Testis (tissue), 3 donors: ENCODE data around the gene CRHR1. TPM values are rescaled to one million over a fixed set of nuclear protein-coding genes. Genes with fewer than 3 reads are reported as not detected.

ENCODE experiments used
- DNase-seq: peaks from one replicate; pipeline ENCODE4 v3.0.0-alpha.2; 2019
- H3K27ac ChIP-seq, 2 donors: fragments of 200-600 bp; sonication (generic); one replicate each; pipeline ENCODE4 v1.5.1; 2019
- H3K27me3 ChIP-seq: fragments of 200-600 bp; sonication (generic); one replicate; pipeline ENCODE4 v1.5.1; 2019
- H3K36me3 ChIP-seq: fragments of 200-600 bp; sonication (generic); one replicate; pipeline ENCODE4 v1.5.1; 2017; ENCODE audit warnings: low read depth; ENCODE audit errors: missing control alignments
- H3K4me1 ChIP-seq: fragments of 200-600 bp; sonication (generic); one replicate; pipeline ENCODE4 v1.5.1; 2019
- H3K4me3 ChIP-seq, 2 donors: fragments of 200-600 bp; sonication (generic); one replicate each; pipeline ENCODE4 v1.5.1; 2017 to 2019
- H3K9me3 ChIP-seq: fragments of 200-600 bp; sonication (generic); one replicate; pipeline ENCODE4 v1.5.1; 2017
- CTCF ChIP-seq, 3 experiments: fragments of 450-650 bp in 2 of 3; fragments of 200-600 bp in 1 of 3; sonication (generic) in 1 of 3; IDR thresholded peaks; one replicate each; pipeline ENCODE4 v1.5.1; 2016 to 2019; ENCODE audit warnings: antibody characterized with exemption in 3 of 3, mild to moderate bottlenecking in 2 of 3, moderate library complexity in 1 of 3
- POLR2A ChIP-seq: fragments of 450-650 bp; IDR thresholded peaks from one replicate; pipeline ENCODE4 v1.6.1; 2017; ENCODE audit warnings: antibody characterized with exemption, mild to moderate bottlenecking, moderate library complexity
- WGBS, 2 donors: methylation state at CpG; one replicate each; pipeline ENCODE4 v1.1.5; 2018; 5-methylcytosine and 5-hydroxymethylcytosine counted together
- intact Hi-C: fragments of 100-400 bp; cut with DNase I; formaldehyde crosslinking; loops from one replicate; pipeline ENCODE4 v1.15.1; 2023; ENCODE audit warnings: low total_unique reads
- polyA plus RNA-seq: library from polyadenylated mRNA; stranded (reverse); fragments of 350-450 nt; fragmentation: Illumina TruSeq; extraction: RNeasy Lipid Tissue Mini Kit (QIAGEN cat#74804); gene quantifications from one replicate; pipeline ENCODE4 v1.2.3, GENCODE V29; 2014; ENCODE audit warnings: low read depth, low replicate concordance; ENCODE audit not compliant: insufficient read depth
- total RNA-seq, 2 donors: library from RNA; depleted of rRNA; stranded (reverse); fragments of >200 nt; gene quantifications; one replicate each; pipeline ENCODE4 v1.2.3, GENCODE V29; 2016

CRHR1 gene
- total and polyA plus RNA-seq, 3 donors from 2014 or later, result 0.55 to 1.9 (median 0.55) TPM

- Histone ChIP-seq H3K36me3 (no peaks in the 10 kb centered on the region), H3K4me3 (no peak overlapping the region), H3K27me3 (no peaks in the 10 kb centered on the region), H3K4me1 (no peaks in the 10 kb centered on the region), H3K27ac (no peak overlapping the region), H3K9me3 (no peaks in the 10 kb centered on the region)
- DNase-seq, result no peak
- TF ChIP-seq POLR2A, result no peak
- TF ChIP-seq CTCF (IDR thresholded peaks at IDR 0.05), result no peak
- WGBS, 2 donors, result 79 to 80% methylated on average over 5 of the region's 5 CpGs
- intact Hi-C loops, result no loop called here
These were observed 87.6 kb downstream of the CRHR1 start for GRCh38 chr17:45871718-45872117.

- no peak for TF ChIP-seq POLR2A
- TF ChIP-seq CTCF (IDR thresholded peaks at IDR 0.05), result no peak
- DNase-seq, result no peak
- WGBS, 2 donors, result 37 to 48% methylated on average over 6 of the region's 6 CpGs
These were observed 89.6 kb downstream of the CRHR1 start for GRCh38 chr17:45873728-45874127.

GRCh38 chr17:45874151-45874550 is 90.0 kb downstream of the CRHR1 start:
- H3K27ac ChIP-seq, result no peak overlapping the region
- no peaks in the 10 kb centered on the region for H3K9me3 ChIP-seq
- no peak for TF ChIP-seq POLR2A
- TF ChIP-seq CTCF (IDR thresholded peaks at IDR 0.05), result no peak
- no peak overlapping the region for H3K4me3 ChIP-seq
- 70 to 76% methylated on average over 3 of the region's 3 CpGs for WGBS, 2 donors
- intact Hi-C loops, result no loop called here
- H3K27me3 ChIP-seq, result no peaks in the 10 kb centered on the region
- H3K36me3 ChIP-seq, result no peaks in the 10 kb centered on the region
- H3K4me1 ChIP-seq, result no peaks in the 10 kb centered on the region
- no peak for DNase-seq

More at GRCh38 chr17:45873728-45874127, 89.6 kb downstream of the CRHR1 start:
- no peaks in the 10 kb centered on the region for H3K4me1 ChIP-seq
- H3K4me3 ChIP-seq, result no peak overlapping the region
- no peaks in the 10 kb centered on the region for H3K36me3 ChIP-seq
- no peaks in the 10 kb centered on the region for H3K9me3 ChIP-seq
- H3K27me3 ChIP-seq, result no peaks in the 10 kb centered on the region
- no peak overlapping the region for H3K27ac ChIP-seq
- intact Hi-C loops, result no loop called here

- H3K27ac ChIP-seq, result no peak overlapping the region
- intact Hi-C loops, result no loop called here
- H3K27me3 ChIP-seq, result no peaks in the 10 kb centered on the region
- H3K4me1 ChIP-seq, result no peaks in the 10 kb centered on the region
- WGBS, 2 donors, result 85 to 89% methylated on average over 3 of the region's 3 CpGs
- H3K9me3 ChIP-seq, result no peaks in the 10 kb centered on the region
- no peak overlapping the region for H3K4me3 ChIP-seq
- H3K36me3 ChIP-seq, result no peaks in the 10 kb centered on the region
- DNase-seq, result no peak
- TF ChIP-seq POLR2A (no peak), CTCF (IDR thresholded peaks at IDR 0.05) (no peak)
These were observed 92.4 kb downstream of the CRHR1 start for GRCh38 chr17:45876539-45876938.

GRCh38 chr17:45877467-45877866 is 93.3 kb downstream of the CRHR1 start:
- DNase-seq, result no peak
- intact Hi-C loops, result no loop called here
- Histone ChIP-seq H3K9me3 (no peaks in the 10 kb centered on the region), H3K4me1 (no peaks in the 10 kb centered on the region), H3K27ac (no peak overlapping the region), H3K27me3 (no peaks in the 10 kb centered on the region), H3K4me3 (no peak overlapping the region), H3K36me3 (no peaks in the 10 kb centered on the region)
- TF ChIP-seq POLR2A (no peak), CTCF (IDR thresholded peaks at IDR 0.05) (no peak)
- 63 to 83% methylated on average over 1 of the region's 1 CpG for WGBS, 2 donors
